ENCODE measurements around the gene WWOX. TPM values are rescaled to one million over a fixed set of nuclear protein-coding genes. Genes with fewer than 3 reads are reported as not detected.

WWOX gene
- total RNA-seq, 1 donor from 2014 or later: 29.6 TPM

- no peak overlapping the region for H3K4me3 ChIP-seq (ENCODE audit: low read depth, low read length)
- DNase-seq (ENCODE audit: low read depth): no peak
- no peak for TF ChIP-seq CTCF (conservative IDR thresholded peaks at IDR 0.05; ENCODE audit: low read depth, low read length)
These were observed 4.5 kb upstream of the WWOX start for GRCh38 chr16:78094998-78095397.

- DNase-seq (ENCODE audit: low read depth): no peak
- no peak for TF ChIP-seq CTCF (conservative IDR thresholded peaks at IDR 0.05; ENCODE audit: low read depth, low read length)
- no peak overlapping the region for H3K4me3 ChIP-seq (ENCODE audit: low read depth, low read length)
These were observed 3.1 kb upstream of the WWOX start for GRCh38 chr16:78096386-78096785.

GRCh38 chr16:78097548-78097947, 1.9 kb upstream of the WWOX start:
- no peak overlapping the region for H3K4me3 ChIP-seq (ENCODE audit: low read depth, low read length)
- no peak for TF ChIP-seq CTCF (conservative IDR thresholded peaks at IDR 0.05; ENCODE audit: low read depth, low read length)
- no peak for DNase-seq (ENCODE audit: low read depth)

GRCh38 chr16:78098087-78098486, 1.4 kb upstream of the WWOX start:
- no peak for TF ChIP-seq CTCF (conservative IDR thresholded peaks at IDR 0.05; ENCODE audit: low read depth, low read length)
- no peak for DNase-seq (ENCODE audit: low read depth)
- no peak overlapping the region for H3K4me3 ChIP-seq (ENCODE audit: low read depth, low read length)

GRCh38 chr16:78098595-78099270, 721 bp upstream of the WWOX start:
- no peak for TF ChIP-seq CTCF (conservative IDR thresholded peaks at IDR 0.05; ENCODE audit: low read depth, low read length)
- H3K4me3 ChIP-seq (ENCODE audit: low read depth, low read length): peak overlapping the region; percentile 99
- DNase-seq (ENCODE audit: low read depth): no peak

GRCh38 chr16:78100112-78100467, 636 bp downstream of the WWOX start:
- DNase-seq (ENCODE audit: low read depth): no peak
- no peak for TF ChIP-seq CTCF (conservative IDR thresholded peaks at IDR 0.05; ENCODE audit: low read depth, low read length)
- H3K4me3 ChIP-seq (ENCODE audit: low read depth, low read length): peak overlapping the region; percentile 99

- DNase-seq (ENCODE audit: low read depth): no peak
- TF ChIP-seq CTCF (conservative IDR thresholded peaks at IDR 0.05; ENCODE audit: low read depth, low read length): no peak
- no peak overlapping the region for H3K4me3 ChIP-seq (ENCODE audit: low read depth, low read length)
These were observed 2.7 kb downstream of the WWOX start for GRCh38 chr16:78102122-78102660.

Measured in epithelial cell of proximal tubule (primary cell).